IPS-NIHi7 (cell line): ENCODE measurements around the gene NFILZ.

Source experiments
- DNase-seq: peaks from one replicate; pipeline ENCODE4 v3.0.0; 2012; ENCODE audit warnings: mixed read lengths; ENCODE audit errors: extremely low spot score

Gene NFILZ

GRCh38 chr19:8629996-8630683 lies at the start of gene NFILZ:
Gene NFILZ (plus strand): TSS chr19:8630633. CDS start chr19:8676766, 46,133 bp downstream.
- DNase-seq = no peak

GRCh38 chr19:8580710-8581281 lies 49.6 kb upstream of the NFILZ start:
- peak; percentile 76 for DNase-seq

- no peak for DNase-seq
These were observed 45.2 kb upstream of the NFILZ start for GRCh38 chr19:8584965-8585893.

GRCh38 chr19:8585894-8586750 lies 44.3 kb upstream of the NFILZ start:
- DNase-seq = peak; percentile 80

GRCh38 chr19:8589177-8589714 lies 41.2 kb upstream of the NFILZ start:
- DNase-seq = no peak

- DNase-seq = peak; percentile 97
These were observed 38.0 kb upstream of the NFILZ start for GRCh38 chr19:8592231-8593009.

- DNase-seq = no peak
These were observed 36.5 kb upstream of the NFILZ start for GRCh38 chr19:8593931-8594330.

GRCh38 chr19:8595651-8596050 lies 34.8 kb upstream of the NFILZ start:
- DNase-seq = no peak

GRCh38 chr19:8596168-8596567 lies 34.3 kb upstream of the NFILZ start:
- DNase-seq = no peak

- no peak for DNase-seq
These were observed 30.4 kb upstream of the NFILZ start for GRCh38 chr19:8600064-8600463.

- DNase-seq = no peak
These were observed 29.6 kb upstream of the NFILZ start for GRCh38 chr19:8600816-8601215.

GRCh38 chr19:8601796-8602195 lies 28.6 kb upstream of the NFILZ start:
- no peak for DNase-seq

- DNase-seq = no peak
These were observed 24.9 kb upstream of the NFILZ start for GRCh38 chr19:8605514-8605913.

GRCh38 chr19:8607386-8607785 lies 23.0 kb upstream of the NFILZ start:
- DNase-seq = no peak

- DNase-seq = no peak
These were observed 21.5 kb upstream of the NFILZ start for GRCh38 chr19:8608941-8609278.

- peak; percentile 87 for DNase-seq
These were observed 21.0 kb upstream of the NFILZ start for GRCh38 chr19:8609279-8610040.

GRCh38 chr19:8610041-8610935 lies 20.1 kb upstream of the NFILZ start, which contains the start of gene ADAMTS10:
Gene ADAMTS10 (minus strand): TSS chr19:8610715. CDS start chr19:8605710, 5,005 bp downstream.
- DNase-seq = peak; percentile 55

GRCh38 chr19:8610936-8611300 lies 19.5 kb upstream of the NFILZ start:
- no peak for DNase-seq

- DNase-seq = no peak
These were observed 19.0 kb upstream of the NFILZ start for GRCh38 chr19:8611391-8611876.
